ENCODE data around the gene HNRNPD.

DNA sequence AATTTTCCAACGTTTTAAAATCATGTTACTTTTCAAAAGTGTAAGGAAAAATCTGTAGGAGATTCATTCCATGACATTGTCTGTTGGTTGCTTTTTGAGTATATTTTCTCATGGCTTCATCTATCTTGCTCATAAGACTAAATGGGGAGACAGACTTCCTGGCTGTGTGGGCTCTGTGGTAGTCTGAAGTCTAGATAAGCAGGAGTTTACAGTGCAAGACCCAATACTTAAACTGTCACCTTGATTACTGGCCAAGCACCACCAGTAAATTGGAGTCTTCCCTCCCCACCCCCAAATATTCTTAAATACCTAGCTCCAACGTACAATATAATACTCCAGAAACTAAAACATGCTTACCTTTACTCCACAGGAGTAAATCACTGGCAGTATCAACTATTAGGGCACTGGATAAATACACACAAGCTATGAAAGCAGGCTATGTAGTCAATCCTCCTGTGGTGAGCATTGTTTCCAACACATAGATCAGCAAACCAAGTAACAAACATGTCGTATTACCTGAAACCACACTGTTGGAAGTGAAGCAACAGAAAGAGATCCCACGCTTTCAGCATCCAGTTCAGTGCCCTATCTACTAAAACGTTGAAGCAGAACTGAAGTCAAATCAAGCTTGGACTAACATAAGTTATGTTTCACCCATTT, 6.2 kb downstream of the HNRNPD start:
- TF ChIP-seq, protein P1, sequence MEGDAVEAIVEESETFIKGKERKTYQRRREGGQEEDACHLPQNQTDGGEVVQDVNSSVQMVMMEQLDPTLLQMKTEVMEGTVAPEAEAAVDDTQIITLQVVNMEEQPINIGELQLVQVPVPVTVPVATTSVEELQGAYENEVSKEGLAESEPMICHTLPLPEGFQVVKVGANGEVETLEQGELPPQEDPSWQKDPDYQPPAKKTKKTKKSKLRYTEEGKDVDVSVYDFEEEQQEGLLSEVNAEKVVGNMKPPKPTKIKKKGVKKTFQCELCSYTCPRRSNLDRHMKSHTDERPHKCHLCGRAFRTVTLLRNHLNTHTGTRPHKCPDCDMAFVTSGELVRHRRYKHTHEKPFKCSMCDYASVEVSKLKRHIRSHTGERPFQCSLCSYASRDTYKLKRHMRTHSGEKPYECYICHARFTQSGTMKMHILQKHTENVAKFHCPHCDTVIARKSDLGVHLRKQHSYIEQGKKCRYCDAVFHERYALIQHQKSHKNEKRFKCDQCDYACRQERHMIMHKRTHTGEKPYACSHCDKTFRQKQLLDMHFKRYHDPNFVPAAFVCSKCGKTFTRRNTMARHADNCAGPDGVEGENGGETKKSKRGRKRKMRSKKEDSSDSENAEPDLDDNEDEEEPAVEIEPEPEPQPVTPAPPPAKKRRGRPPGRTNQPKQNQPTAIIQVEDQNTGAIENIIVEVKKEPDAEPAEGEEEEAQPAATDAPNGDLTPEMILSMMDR (IDR thresholded peaks at IDR 0.05): no peak
- no peak for TF ChIP-seq POLR2A (IDR thresholded peaks at IDR 0.05)
